Progenitor cell of endocrine pancreas (in vitro differentiated cells): ENCODE measurements around the gene FANCE. TPM values are rescaled to one million over a fixed set of nuclear protein-coding genes. Genes with fewer than 3 reads are reported as not detected.

ENCODE experiments used
- DNase-seq: peaks from one replicate; pipeline ENCODE4 v3.0.0; 2021; ENCODE audit warnings: low spot score; ENCODE audit not compliant: unreplicated experiment
- H3K27ac Mint-ChIP-seq: 2 replicates; pipeline ENCODE4 v1.8.0; 2021; ENCODE audit warnings: mild to moderate bottlenecking, moderate library complexity, mixed read lengths
- H3K27me3 Mint-ChIP-seq: 2 replicates; pipeline ENCODE4 v1.8.0; 2021; ENCODE audit warnings: mixed read lengths
- H3K36me3 Mint-ChIP-seq: 2 replicates; pipeline ENCODE4 v1.8.0; 2022; ENCODE audit warnings: mixed read lengths; ENCODE audit not compliant: insufficient read depth
- H3K4me1 Mint-ChIP-seq: 2 replicates; pipeline ENCODE4 v1.8.0; 2021; ENCODE audit warnings: low read depth, mixed read lengths
- H3K4me3 Mint-ChIP-seq: 2 replicates; pipeline ENCODE4 v1.8.0; 2021; ENCODE audit warnings: low read depth, mild to moderate bottlenecking, moderate library complexity, mixed read lengths
- H3K9me3 Mint-ChIP-seq: 2 replicates; pipeline ENCODE4 v1.8.0; 2021; ENCODE audit warnings: low read depth, mixed read lengths
- total RNA-seq: library from RNA; stranded (reverse); gene quantifications from 2 replicates; pipeline ENCODE4 v1.2.1, GENCODE V29; 2021
- TF ChIP-seq, protein P1 (sequence below): fragments of 200-600 bp; sonication (generic); IDR thresholded peaks from one replicate; pipeline ENCODE4 v1.5.0; 2021; ENCODE audit warnings: antibody characterized with exemption, mild to moderate bottlenecking; ENCODE audit not compliant: unreplicated experiment

Gene FANCE
- total RNA-seq, 1 donor from 2014 or later = 10.6 TPM

- Mint-ChIP-seq H3K4me3 (no peak overlapping the region), H3K27ac (no peak overlapping the region), H3K36me3 (no peaks in the 10 kb centered on the region), H3K9me3 (no peaks in the 10 kb centered on the region), H3K4me1 (peaks cover 6% of the 10 kb centered on the region), H3K27me3 (peaks cover 40% of the 10 kb centered on the region)
- no peak for DNase-seq
- TF ChIP-seq, protein P1, sequence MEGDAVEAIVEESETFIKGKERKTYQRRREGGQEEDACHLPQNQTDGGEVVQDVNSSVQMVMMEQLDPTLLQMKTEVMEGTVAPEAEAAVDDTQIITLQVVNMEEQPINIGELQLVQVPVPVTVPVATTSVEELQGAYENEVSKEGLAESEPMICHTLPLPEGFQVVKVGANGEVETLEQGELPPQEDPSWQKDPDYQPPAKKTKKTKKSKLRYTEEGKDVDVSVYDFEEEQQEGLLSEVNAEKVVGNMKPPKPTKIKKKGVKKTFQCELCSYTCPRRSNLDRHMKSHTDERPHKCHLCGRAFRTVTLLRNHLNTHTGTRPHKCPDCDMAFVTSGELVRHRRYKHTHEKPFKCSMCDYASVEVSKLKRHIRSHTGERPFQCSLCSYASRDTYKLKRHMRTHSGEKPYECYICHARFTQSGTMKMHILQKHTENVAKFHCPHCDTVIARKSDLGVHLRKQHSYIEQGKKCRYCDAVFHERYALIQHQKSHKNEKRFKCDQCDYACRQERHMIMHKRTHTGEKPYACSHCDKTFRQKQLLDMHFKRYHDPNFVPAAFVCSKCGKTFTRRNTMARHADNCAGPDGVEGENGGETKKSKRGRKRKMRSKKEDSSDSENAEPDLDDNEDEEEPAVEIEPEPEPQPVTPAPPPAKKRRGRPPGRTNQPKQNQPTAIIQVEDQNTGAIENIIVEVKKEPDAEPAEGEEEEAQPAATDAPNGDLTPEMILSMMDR = no peak
Observed at GRCh38 chr6:35505999-35506412, 53.9 kb downstream of the FANCE start.

- no peak for DNase-seq
- H3K9me3 Mint-ChIP-seq = no peaks in the 10 kb centered on the region
- H3K27me3 Mint-ChIP-seq = peaks cover 41% of the 10 kb centered on the region
- TF ChIP-seq, protein P1 = no peak
- H3K36me3 Mint-ChIP-seq = no peaks in the 10 kb centered on the region
- H3K4me3 Mint-ChIP-seq = no peak overlapping the region
- H3K27ac Mint-ChIP-seq = no peak overlapping the region
- H3K4me1 Mint-ChIP-seq = peaks cover 6% of the 10 kb centered on the region
Observed at GRCh38 chr6:35506536-35506935, 54.4 kb downstream of the FANCE start.

DNA sequence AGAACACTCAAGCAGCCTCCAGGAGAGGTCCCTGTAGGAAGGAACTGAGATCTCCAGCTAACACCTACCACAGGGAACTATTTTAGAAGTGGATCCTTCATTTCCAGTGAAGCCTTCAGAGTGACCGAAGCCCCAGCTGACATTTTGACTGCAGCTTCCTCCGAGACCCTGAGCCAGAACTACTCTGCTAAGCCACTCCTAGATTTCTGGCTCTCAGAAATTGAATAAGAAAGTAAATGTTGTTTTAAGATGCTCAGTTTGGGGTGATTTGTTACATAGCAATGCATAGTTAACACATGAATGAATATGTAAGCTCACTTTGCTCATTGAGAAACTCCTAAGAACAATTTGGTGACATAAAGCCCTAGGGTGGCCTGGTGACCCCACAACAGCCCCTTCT is 55.1 kb downstream of the FANCE start:
- Mint-ChIP-seq H3K9me3 (no peaks in the 10 kb centered on the region), H3K27me3 (peaks cover 41% of the 10 kb centered on the region), H3K4me1 (peaks cover 6% of the 10 kb centered on the region), H3K36me3 (no peaks in the 10 kb centered on the region), H3K4me3 (no peak overlapping the region), H3K27ac (no peak overlapping the region)
- TF ChIP-seq, protein P1 = no peak
- no peak for DNase-seq

DNA sequence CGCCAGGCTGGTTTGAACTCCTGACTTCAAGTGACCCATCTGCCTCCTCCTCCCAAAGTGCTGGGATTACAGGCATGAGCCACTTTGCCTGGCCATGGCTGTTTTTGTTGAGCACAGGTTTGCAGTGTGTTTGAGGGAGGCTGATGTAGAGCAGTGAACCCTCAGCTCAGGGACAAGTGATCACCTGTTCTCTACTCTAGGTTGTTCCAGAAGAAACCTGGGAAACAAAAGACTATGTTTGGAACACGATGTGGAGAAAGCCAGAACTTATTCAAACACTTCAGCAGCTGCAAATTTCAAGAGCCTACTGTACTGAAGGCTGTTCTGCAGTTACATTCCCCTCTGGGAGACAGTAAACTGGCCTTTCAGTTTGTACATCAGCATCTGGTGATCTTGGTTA is 55.9 kb downstream of the FANCE start:
- no peak overlapping the region for H3K4me3 Mint-ChIP-seq
- H3K27me3 Mint-ChIP-seq = peaks cover 41% of the 10 kb centered on the region
- TF ChIP-seq, protein P1 = no peak
- no peak overlapping the region for H3K27ac Mint-ChIP-seq
- H3K9me3 Mint-ChIP-seq = no peaks in the 10 kb centered on the region
- DNase-seq = no peak
- no peaks in the 10 kb centered on the region for H3K36me3 Mint-ChIP-seq
- H3K4me1 Mint-ChIP-seq = peaks cover 6% of the 10 kb centered on the region

- Mint-ChIP-seq H3K27me3 (peaks cover 41% of the 10 kb centered on the region), H3K27ac (no peak overlapping the region), H3K4me3 (no peak overlapping the region), H3K4me1 (peaks cover 6% of the 10 kb centered on the region), H3K36me3 (no peaks in the 10 kb centered on the region), H3K9me3 (no peaks in the 10 kb centered on the region)
- DNase-seq = no peak
- TF ChIP-seq, protein P1 = no peak
Observed at GRCh38 chr6:35508542-35508941, 56.4 kb downstream of the FANCE start.
